Measurements from ENCODE around the gene SREBF1.

DNA sequence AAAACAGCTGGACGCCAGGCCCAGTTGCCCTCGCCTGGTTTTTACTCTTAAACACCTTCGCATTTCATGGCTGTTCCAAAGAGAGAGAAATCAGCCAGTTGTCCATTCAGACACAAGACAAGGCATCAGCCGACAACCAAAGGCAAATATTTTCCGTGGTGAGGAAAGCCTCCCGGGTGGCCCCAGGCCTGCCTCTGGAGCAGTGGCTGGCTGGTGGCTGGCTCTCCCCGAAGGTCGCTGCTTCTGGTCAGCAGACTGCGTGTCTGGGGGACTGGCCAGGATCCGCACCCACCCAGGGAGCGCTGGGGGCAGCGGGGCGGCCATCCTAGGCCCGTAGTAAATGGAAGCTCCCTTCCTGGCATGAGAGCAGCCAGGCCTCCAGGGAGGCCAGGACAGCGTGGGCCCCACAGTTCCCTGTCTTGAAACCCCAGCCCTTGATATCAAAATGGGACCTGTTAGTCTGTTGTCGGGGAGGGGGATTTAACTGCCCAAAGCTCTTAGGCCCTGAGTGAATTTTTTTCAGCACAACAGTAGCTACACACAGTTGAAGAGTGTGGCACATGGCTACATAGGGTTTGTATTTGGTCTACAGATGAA lies 57.7 kb downstream of the SREBF1 start:
- TF ChIP-seq, protein P1, sequence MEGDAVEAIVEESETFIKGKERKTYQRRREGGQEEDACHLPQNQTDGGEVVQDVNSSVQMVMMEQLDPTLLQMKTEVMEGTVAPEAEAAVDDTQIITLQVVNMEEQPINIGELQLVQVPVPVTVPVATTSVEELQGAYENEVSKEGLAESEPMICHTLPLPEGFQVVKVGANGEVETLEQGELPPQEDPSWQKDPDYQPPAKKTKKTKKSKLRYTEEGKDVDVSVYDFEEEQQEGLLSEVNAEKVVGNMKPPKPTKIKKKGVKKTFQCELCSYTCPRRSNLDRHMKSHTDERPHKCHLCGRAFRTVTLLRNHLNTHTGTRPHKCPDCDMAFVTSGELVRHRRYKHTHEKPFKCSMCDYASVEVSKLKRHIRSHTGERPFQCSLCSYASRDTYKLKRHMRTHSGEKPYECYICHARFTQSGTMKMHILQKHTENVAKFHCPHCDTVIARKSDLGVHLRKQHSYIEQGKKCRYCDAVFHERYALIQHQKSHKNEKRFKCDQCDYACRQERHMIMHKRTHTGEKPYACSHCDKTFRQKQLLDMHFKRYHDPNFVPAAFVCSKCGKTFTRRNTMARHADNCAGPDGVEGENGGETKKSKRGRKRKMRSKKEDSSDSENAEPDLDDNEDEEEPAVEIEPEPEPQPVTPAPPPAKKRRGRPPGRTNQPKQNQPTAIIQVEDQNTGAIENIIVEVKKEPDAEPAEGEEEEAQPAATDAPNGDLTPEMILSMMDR (IDR thresholded peaks at IDR 0.05): no peak
- TF ChIP-seq POLR2A (IDR thresholded peaks at IDR 0.05): no peak
